ENCODE data around the gene UGT1A5.

The UGT1A5 gene

DNA sequence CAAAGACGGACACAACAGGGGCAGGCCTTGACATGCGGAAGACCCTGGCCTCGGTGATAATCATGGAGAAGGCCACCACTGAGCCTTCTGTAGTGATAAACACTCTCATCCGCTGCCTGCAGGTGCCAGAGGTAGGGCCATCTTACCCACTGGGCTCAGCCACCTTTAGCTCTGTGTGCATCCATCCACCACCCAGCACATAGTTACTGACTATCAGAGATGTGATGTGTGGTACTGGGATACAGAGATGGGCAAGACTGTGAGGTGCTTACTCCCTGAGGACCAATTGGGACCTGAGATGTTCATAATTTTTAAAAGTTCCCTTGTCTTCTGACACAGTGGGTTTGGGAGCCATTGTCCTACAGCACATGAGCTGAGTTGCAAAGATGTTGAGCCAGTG is 67.0 kb downstream of the UGT1A5 start:
- no peak for DNase-seq (ENCODE audit: low read depth in 2 of 2, low spot score in 1 of 2)

DNA sequence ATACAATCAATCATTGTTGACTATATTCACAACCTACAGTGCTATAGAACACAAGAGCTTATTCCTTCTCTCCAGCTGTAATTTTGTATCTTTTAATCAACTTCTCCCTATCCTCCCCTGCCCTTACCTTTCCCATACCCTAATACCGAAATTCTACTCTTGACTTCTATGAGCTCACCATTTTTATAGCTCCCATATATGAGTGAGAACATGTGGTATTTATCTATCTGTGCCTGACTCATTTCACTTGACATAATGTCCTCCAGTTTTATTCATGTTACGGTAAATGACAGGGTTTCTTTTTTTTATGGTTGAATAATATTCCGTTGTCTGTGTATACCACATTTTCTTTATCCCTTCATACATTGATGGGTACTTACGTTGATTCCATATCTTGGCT is 68.1 kb downstream of the UGT1A5 start:
- no peak for DNase-seq (ENCODE audit: low read depth in 2 of 2, low spot score in 1 of 2)

GRCh38 chr2:233789554-233789953 is 76.8 kb downstream of the UGT1A5 start:
- DNase-seq (ENCODE audit: low read depth in 2 of 2, low spot score in 1 of 2) = no peak

DNA sequence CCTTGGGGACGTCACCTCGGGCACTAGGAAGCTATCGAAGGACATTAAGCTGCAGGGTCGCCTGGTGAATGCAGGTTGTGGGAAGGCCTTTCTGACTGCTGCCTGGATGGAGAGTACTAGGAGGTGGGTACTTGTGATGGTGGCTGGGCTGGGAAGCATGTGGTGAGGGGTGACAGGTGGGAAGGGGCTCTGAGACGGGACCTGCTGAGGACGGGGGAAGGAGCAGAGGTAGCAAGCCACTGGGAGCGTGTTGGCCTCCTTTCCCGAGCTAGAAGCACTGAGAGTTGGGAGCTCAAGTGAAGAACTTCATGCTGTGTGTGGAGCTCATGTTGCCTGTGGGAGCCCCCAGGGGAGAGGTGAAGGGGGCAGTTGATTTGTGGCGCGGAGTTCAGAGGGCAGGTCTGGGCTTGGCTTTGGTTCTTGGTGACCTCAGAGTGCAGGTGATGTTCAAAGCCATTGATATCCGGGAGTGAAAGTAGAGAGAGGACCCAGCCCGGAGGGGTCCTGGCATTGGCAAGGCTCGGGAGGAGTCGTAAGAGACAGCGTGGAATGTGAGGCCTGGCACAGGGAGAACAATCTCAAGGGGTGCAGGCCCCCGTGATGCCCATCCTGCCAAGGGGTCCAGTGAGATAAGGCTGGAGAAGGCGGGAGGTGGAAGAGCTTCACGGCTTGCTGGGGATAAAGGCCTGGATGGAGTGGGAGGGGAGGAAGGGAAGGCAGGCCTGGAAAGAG is 78.6 kb downstream of the UGT1A5 start:
- DNase-seq (ENCODE audit: low read depth in 2 of 2, low spot score in 1 of 2) = no peak

GRCh38 chr2:233791883-233792329 is 79.2 kb downstream of the UGT1A5 start:
- DNase-seq (ENCODE audit: low read depth in 2 of 2, low spot score in 1 of 2) = no peak

DNA sequence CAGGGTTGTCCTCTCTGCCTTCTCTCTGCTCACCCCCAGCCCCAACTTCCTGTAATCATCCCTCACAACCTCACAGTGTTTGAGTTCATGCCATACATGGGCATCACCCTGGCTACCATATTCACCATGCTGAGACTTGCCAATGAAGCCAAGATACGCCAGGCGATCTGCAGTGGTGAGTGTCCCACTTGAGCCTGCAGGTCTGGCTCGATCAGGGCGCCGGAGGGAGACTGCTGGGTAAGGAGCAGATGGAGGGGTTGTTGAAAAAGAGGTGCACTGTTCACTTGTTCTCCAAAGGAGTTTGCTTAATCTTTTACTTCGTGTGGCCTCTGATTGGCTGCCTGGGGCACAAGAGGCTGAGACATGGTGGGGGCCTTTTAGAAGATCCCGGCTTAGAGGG is 80.0 kb downstream of the UGT1A5 start:
- DNase-seq (ENCODE audit: low read depth in 2 of 2, low spot score in 1 of 2) = no peak

- no peak for DNase-seq (ENCODE audit: low read depth in 2 of 2, low spot score in 1 of 2)
These were observed 80.9 kb downstream of the UGT1A5 start for GRCh38 chr2:233793465-233794127.

DNA sequence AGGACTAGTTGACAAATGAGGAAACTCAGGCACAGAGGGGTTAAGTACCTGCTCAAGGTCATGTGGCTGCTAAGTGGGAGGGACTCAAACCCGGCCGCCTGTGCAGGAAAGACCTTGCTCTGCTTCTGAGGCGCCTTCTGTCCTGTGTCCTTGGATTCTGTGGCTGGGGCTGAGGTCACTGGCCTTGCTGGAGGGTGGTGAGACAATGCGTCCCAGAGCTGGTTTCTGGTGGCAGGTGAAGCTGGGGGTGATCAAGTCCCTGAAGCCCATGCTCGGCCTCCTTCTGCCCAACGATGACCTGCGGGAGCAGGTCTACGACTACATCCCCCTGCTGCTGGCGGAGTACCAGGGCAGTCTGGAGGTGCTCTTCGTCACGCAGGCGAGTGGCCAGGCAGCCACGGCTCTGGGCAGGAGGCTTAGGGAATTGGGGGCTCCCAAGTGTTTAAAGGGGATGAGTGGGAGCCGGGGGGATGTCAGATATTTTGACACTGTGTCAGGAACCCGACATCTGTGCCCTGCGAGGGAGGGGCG is 81.5 kb downstream of the UGT1A5 start:
- no peak for DNase-seq (ENCODE audit: low read depth in 2 of 2, low spot score in 1 of 2)

- DNase-seq (ENCODE audit: low read depth in 2 of 2, low spot score in 1 of 2) = no peak
These were observed 83.0 kb downstream of the UGT1A5 start for GRCh38 chr2:233795735-233796171.

GRCh38 chr2:233796254-233796653 is 83.5 kb downstream of the UGT1A5 start:
- no peak for DNase-seq (ENCODE audit: low read depth in 2 of 2, low spot score in 1 of 2)

DNA sequence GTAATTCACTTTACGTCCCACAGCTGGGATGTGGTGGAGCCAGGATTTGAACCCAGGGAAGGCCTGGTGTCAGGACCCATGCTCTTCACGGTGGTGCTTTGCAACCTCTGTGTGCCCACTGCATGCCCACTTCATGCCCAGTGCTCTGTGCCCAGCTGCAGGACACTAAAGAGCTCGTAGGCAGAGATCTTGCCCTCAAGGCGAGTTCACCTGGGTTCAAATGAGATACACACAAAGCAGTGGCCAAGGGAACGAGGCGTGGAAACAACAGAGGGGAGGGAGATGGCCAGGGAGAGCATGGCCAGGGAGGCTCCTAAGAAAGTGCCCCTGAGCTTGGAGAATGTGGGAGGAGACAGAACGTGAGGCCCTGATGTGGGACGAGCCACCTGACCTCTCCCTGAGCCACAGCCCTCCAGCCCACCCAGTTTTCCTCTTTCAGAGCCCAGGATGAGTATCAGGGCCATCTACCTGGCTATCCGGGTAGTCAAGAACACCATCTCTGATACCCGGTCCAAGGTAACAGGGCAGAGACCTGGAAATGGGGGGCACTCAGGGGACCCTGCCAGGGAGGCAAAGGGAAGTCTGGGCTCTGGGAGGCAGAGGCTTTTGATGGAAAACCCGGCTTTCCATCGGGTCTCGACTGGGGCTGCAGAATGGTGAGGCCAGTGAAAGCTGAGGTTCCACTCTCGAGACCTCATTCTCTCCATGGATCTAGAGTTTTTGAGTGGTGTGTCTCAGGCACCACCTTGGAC is 85.8 kb downstream of the UGT1A5 start:
- no peak for DNase-seq (ENCODE audit: low read depth in 2 of 2, low spot score in 1 of 2)

DNA sequence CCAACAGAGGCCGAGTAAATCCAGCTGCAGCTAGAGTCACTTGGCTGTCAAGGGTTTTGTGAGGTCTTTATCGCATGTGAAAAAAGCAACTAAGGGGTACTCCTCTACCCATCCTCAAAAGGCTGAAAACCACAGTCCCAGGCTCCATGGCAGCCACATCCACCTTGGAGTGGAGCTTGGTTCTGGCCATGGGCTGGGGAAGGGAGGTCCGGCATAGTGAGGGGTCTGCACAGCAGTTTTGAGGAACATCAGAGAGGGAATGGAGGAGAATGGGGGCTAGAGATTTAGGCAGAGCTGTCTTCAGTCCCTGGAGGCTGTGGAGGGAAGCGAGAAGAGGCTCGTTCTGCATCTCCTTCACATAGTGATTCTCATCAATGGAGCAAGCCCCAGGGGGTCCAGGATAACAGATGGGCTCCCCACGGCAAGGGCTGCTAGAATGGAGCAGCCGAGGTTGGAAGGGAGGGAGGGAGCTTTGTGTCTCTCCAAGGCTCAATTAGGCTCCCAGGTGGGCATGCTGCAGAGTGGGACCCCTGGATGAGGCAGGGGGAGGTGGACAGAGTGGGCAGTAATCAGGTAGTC is 86.5 kb downstream of the UGT1A5 start:
- no peak for DNase-seq (ENCODE audit: low read depth in 2 of 2, low spot score in 1 of 2)

DNA sequence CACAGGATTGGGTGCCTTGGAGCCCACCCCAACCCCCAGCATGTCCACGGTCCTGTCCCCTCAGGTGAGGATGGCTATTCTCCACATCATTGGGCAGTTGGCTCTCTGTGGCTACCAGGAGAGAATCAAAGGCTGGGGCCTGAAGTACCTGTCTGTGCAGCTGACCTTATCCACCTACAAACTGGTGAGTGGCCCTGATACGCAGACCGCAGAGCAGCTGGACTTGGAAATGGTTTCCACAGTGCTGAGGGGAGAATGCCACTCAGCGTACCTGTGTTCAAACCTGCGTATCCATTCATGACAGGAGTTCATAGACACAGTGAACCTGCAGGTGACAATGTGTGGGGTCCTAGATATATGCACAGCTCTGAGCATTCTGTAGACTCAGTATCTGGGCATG is 87.0 kb downstream of the UGT1A5 start:
- no peak for DNase-seq (ENCODE audit: low read depth in 2 of 2, low spot score in 1 of 2)

DNA sequence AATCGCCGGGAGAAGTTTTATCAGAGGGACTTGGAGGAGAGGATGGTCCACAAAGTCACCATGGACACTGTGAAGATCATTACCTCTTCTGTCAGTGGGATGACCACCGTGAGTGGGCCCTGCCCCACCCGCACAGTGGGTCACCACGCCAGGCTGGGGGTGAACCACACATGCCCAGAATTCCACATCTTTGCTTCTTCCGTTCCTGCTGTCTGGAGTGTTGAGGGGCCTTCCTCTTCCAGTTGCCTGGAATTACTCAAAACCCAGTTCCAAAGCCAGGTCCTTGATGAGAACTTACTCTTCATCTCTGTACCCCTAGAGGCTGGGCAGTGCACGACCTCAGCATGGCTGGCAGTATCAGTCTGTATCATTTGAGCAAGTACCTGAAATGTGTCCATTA is 87.5 kb downstream of the UGT1A5 start:
- DNase-seq (ENCODE audit: low read depth in 2 of 2, low spot score in 1 of 2) = no peak

DNA sequence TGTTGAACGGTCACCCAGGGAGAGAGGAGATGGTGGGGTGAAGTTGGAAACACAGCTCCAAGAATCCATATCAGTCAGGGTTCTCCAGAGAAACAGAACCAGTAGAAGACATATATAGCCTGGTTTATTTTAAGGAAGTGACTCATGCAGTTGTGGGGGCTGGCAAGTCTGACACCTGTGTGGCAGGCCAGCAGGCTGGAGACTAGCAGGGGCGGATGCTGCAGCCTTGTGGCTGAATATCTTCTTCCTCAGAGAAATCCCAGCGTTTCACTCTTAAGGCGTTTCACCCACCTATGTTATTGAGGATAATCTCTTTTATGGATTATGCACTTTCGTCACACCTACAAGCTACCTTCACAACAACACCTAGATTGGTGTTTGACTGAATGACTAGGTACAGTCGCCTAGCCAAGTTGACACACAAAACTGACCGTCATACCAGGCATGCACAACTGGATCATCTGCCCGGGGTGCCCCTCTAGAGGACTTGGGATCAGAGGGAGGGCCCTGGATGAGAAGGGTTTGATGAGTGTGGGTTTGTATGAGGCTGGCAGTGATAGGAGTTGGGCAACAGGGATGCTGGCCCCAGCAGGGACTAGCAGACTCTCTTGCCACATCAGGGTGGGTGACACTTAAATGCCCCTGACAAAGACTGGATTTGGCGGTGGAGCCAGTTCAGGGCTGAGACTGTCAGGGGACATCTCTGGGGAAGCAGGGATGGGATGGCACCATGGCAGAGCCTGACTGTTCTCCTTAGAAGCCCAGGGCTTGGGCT is 88.8 kb downstream of the UGT1A5 start:
- no peak for DNase-seq (ENCODE audit: low read depth in 2 of 2, low spot score in 1 of 2)

DNA sequence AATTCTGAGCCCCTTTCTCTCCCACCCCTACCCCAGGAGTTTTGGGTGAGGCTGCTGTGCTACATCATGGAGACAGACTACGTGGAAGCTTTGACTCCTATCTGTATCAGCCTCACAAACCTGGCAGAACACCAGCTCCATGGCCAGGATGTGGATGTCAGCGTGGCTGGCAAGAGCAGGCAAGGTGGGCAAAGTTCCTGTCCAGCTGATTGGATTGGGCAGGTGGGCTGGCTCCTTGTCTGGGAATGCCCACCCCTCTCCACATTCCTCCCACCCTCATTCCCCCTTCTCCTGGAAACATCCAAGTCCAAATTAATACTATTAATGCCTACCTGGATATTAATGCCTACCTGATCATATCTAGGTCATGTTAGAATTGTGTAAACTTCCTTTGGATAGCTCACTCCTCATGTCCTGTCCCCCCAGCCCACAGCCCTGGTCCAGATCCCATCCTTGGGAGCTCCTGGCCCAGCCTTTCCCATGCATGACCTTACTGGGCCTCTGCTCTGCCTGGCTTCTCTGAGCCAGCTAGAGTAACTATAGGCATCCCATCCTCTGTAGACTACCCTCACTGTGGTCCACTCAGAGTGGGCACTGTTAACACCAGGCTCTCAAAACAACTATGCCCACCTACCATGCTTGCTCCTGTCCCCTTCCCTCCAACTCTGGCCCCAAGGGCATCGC is 89.6 kb downstream of the UGT1A5 start:
- DNase-seq (ENCODE audit: low read depth in 2 of 2, low spot score in 1 of 2) = no peak

GRCh38 chr2:233803292-233803911 is 90.7 kb downstream of the UGT1A5 start:
- DNase-seq (ENCODE audit: low read depth in 2 of 2, low spot score in 1 of 2) = no peak

DNA sequence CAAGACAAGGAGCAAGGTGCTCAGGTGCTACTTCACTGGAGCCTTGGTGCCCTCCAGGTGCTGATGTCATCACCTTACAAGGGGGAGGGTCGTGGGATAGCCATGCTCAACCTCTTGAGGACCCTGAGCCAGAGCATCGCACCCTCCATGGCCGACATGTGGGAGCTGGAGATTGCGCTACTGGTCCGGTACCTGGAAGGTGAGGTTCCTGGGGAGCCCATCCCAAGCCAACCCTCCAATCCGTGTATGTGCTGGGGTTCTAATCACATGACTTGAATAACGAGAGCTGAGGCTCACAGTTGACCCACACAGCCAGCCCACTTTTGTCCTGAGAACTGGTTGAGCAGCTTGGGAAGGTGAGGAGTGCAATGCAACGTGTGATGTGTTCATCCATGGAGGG is 91.3 kb downstream of the UGT1A5 start:
- no peak for DNase-seq (ENCODE audit: low read depth in 2 of 2, low spot score in 1 of 2)

DNA sequence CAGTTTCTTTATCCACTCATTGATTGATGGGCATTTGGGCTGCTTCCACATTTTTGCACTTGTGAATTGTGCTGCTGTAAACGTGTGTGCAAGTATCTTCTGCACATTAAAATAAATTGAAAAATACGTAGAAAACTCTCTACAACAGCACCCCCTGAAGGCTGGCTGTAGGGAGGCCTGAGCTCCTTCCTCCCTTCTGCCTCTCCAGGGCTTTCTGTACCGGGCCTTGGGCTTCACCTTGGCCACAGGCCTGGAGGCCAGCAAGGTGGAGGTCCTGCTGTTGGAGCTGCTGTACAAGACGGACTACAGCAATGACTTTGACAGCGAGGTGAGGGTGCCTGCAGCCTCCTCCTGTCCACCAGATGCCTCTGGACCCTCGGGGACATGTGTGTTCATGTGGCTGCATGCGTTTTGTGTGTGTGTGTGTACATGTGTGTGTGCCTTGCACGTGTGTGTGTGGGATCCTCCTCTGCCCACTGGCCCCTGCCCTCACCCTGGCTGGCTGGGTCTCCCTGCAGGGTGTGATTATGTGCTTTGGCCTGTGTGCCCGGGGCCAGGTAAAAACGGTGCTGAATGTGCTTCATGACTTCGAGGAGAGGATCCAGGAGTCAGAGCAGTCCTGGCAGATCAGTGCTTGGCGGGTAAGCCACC is 94.6 kb downstream of the UGT1A5 start:
- no peak for DNase-seq (ENCODE audit: low read depth in 2 of 2, low spot score in 1 of 2)
